ENCODE results near the gene VPS37B. TPM values are rescaled to one million over a fixed set of nuclear protein-coding genes. Genes with fewer than 3 reads are reported as not detected.

Gene VPS37B
- polyA plus RNA-seq, 1 experiment, result 18.1 TPM

DNA sequence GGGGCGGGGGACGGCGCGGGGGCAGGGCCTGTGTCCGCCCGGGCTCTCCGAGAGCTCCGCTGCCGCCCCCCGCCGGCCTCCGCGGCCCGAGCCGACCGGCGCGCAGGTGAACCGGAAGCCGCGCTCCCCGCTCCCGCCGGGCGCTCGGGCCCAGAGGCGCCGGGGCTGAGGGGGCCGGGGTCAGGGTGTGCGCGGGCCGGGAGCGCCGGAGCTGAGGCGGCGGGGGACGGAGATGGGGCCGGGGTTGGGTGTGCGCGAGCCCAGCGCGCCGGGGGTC, 60.2 kb downstream of the VPS37B start:
- Histone ChIP-seq H3K27me3 (ENCODE audit: control insufficient read depth, insufficient read depth, low read length) (no peaks in the 10 kb centered on the region), H3K4me3 (ENCODE audit: low read depth, low read length) (peak overlapping the region; percentile 68), H3K36me3 (ENCODE audit: control insufficient read depth, insufficient read depth, low read length) (no peaks in the 10 kb centered on the region)
- no peak for DNase-seq (ENCODE audit: low read depth)
- POLR2A ChIA-PET, result no interaction called here
- TF ChIP-seq, protein P1, sequence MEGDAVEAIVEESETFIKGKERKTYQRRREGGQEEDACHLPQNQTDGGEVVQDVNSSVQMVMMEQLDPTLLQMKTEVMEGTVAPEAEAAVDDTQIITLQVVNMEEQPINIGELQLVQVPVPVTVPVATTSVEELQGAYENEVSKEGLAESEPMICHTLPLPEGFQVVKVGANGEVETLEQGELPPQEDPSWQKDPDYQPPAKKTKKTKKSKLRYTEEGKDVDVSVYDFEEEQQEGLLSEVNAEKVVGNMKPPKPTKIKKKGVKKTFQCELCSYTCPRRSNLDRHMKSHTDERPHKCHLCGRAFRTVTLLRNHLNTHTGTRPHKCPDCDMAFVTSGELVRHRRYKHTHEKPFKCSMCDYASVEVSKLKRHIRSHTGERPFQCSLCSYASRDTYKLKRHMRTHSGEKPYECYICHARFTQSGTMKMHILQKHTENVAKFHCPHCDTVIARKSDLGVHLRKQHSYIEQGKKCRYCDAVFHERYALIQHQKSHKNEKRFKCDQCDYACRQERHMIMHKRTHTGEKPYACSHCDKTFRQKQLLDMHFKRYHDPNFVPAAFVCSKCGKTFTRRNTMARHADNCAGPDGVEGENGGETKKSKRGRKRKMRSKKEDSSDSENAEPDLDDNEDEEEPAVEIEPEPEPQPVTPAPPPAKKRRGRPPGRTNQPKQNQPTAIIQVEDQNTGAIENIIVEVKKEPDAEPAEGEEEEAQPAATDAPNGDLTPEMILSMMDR (IDR thresholded peaks at IDR 0.05; ENCODE audit: insufficient read depth, low read depth, low read length), result no peak
- CTCF ChIA-PET, result interaction anchor here (1.0 kb wide), 1 partner anchor 398 kb away, joined by 3 read pairs; no protein-coding TSS in a partner anchor

DNA sequence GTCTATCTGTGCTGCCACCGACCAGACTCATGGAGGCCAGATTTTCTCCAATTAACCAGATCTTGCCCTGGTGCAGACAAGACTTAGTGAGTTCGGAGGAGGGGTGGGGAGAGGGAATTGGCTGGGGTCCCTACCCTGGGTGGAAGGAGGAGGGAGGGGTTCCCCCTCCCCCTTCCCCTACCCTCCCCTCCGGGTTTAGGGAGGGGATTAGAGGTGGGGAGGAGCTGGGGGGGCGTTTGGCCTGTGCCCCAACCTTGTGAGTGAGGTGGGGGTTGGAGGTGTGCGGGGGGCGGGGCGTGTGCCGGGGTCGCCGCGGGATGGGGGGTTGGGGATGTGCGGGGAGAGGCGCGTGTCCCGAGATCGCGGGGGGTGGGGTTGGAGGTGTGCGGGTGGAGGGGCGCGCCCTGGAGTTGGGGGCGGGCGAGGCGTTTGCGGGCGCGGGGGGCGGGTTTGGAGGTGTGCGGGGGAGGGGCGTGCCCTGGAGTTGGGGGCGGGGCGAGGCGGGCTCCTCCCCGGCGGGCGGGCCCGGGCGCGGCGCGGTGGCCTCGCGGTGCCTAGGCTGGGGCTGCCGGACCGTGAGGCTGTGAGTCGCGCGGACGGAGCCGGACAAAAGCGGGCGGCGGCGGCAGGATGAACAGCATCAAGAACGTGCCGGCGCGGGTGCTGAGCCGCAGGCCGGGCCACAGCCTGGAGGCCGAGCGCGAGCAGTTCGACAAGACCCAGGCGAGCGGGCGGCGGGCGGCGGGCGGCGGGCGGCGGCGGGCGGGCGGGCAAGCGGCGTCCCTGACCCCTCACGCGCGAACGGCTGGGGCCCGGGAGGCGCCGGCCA, 60.8 kb downstream of the VPS37B start, which contains the start of gene HIP1R:
HIP1R (plus strand) TSS at position 537 of the 829 bp plus-strand sequence; CDS start at position 631, 94 bp downstream.
- TF ChIP-seq, protein P1 (IDR thresholded peaks at IDR 0.05; ENCODE audit: insufficient read depth, low read depth, low read length), result no peak
- Histone ChIP-seq H3K27me3 (ENCODE audit: control insufficient read depth, insufficient read depth, low read length) (no peaks in the 10 kb centered on the region), H3K36me3 (ENCODE audit: control insufficient read depth, insufficient read depth, low read length) (no peaks in the 10 kb centered on the region), H3K4me3 (ENCODE audit: low read depth, low read length) (peak within 1 kb of the TSS; percentile 68)
- POLR2A ChIA-PET, result interaction anchor here (0.7 kb wide), 1 partner anchor 316 kb away, joined by 5 read pairs; the partner anchor contains the start of gene PITPNM2
- CTCF ChIA-PET, result interaction anchor here (0.6 to 3.3 kb wide), 5 partner anchors 9 to 399 kb away, joined by 3 to 21 read pairs (median 3); partner anchors contain the start of gene ABCB9
- no peak for DNase-seq (ENCODE audit: low read depth)

DNA sequence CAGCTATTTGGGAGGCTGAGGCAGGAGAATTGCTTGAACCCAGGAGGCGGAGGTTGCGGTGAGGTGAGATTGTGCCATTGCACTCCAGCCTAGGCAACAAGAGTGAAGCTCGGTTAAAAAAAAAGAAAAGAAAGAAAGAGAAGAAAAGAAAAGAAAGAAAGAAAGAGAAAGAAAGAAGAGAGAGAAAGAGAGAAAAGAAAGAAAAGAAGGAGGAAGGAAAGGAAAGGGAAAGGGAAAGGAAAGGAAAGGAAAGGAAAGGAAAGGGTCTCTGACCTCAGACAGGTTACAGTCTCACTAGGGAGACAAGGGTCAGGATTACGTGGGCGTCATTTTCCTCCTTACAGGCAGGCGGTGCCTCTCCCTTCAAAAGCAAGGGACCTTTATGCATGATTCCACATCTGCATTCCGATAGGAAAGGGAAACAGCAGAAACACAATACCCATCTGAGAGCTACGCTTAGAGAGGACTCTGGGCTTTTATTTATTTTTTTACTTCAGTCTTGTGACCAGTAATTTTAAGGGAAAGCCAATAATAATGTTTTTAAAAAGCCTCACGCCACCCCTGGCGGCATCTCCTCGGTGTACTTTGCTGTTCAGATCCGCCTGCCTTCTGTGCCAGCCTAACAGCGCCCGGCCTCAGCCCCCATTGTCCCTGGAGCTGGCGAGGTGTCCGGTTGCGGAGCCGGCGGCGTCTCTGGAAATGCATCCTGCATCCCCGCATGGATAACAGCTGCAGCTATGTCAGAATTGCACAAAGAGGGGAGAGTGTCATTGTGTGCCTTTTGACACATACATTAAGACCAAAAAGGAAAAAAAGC, 61.6 kb downstream of the VPS37B start:
- H3K27me3 ChIP-seq (ENCODE audit: control insufficient read depth, insufficient read depth, low read length), result no peaks in the 10 kb centered on the region
- CTCF ChIA-PET, result interaction anchor here (0.6 to 3.3 kb wide), 4 partner anchors 8 to 132 kb away, joined by 3 to 21 read pairs (median 4); partner anchors contain the start of gene ABCB9
- POLR2A ChIA-PET, result interaction anchor here (0.7 kb wide), 1 partner anchor 317 kb away, joined by 5 read pairs; the partner anchor contains the start of gene PITPNM2
- no peak for DNase-seq (ENCODE audit: low read depth)
- no peaks in the 10 kb centered on the region for H3K36me3 ChIP-seq (ENCODE audit: control insufficient read depth, insufficient read depth, low read length)
- peak overlapping the region; percentile 68 for H3K4me3 ChIP-seq (ENCODE audit: low read depth, low read length)
- TF ChIP-seq, protein P1 (IDR thresholded peaks at IDR 0.05; ENCODE audit: insufficient read depth, low read depth, low read length), result peak; percentile 30; the same call in 1 of the 2 replicates

DNA sequence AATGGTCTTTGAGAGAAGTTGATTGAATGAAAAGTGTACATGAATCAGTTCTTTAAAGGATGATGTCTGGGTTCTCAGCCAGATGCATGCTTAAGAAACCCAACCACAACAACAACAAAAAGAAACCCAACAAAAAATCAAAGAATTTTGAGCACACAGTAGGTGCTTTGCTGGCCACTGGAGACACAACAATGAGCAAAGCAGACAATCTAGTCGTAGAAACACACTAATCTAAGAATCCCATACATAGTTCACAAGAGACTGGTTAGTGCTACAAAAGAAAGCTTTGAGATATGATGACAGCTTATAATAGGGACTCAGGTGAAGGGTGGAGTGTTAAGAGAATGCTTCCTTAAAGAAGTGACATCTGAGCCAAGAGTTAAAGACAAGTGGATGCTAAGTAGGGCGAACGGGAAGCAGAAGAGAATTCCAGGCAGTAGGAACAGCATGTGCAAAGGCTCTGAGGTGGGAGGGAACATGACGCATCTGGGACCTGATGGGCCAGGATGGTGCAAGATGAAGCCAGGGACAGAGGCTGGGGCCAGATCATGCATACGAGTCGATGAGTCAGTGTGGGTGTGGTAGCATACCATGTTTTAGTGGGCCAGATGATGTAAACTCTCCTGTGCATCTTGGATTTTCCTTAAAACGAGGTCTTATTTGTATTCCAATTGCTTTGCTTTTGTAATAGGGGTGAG, 65.3 kb downstream of the VPS37B start:
- DNase-seq (ENCODE audit: low read depth), result peak; percentile 55
- TF ChIP-seq, protein P1 (IDR thresholded peaks at IDR 0.05; ENCODE audit: insufficient read depth, low read depth, low read length), result no peak
- ChIA-PET POLR2A (no interaction called here), CTCF (no interaction called here)
- no peaks in the 10 kb centered on the region for H3K36me3 ChIP-seq (ENCODE audit: control insufficient read depth, insufficient read depth, low read length)
- H3K27me3 ChIP-seq (ENCODE audit: control insufficient read depth, insufficient read depth, low read length), result no peaks in the 10 kb centered on the region
- no peak overlapping the region for H3K4me3 ChIP-seq (ENCODE audit: low read depth, low read length)
